ENCODE measurements around the gene PTPRD.

Gene PTPRD

DNA sequence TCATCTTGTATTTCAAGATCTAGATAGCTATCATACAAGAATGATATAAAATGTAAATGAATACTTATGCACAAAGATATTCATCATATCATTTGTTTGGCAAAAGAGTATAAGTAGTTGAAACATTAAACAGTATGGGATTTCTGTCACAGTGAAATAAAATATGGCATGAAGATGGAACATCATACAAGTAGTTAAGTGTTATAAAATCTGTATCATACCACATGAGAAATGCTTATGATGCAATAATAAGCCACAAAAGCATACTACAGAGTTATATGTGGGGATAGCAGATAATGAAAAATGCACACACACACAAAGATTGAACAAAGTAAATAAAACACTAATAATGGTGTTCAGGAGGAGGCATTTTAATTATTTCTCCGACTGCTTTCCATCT, 1975.2 kb downstream of the PTPRD start:
- TF ChIP-seq FOXP2 (optimal IDR thresholded peaks at IDR 0.05; ENCODE audit: borderline replicate concordance, extremely low read depth, extremely low read length, insufficient read depth) (no peak), SIN3A (IDR thresholded peaks at IDR 0.05; ENCODE audit: borderline replicate concordance, insufficient read depth, low read length) (no peak), POLR2AphosphoS5 (IDR thresholded peaks at IDR 0.05; ENCODE audit: low read depth, low read length) (no peak), TAF1 (IDR thresholded peaks at IDR 0.05; ENCODE audit: borderline replicate concordance, insufficient read depth, low read length) (no peak)
- TF ChIP-seq, protein P1, sequence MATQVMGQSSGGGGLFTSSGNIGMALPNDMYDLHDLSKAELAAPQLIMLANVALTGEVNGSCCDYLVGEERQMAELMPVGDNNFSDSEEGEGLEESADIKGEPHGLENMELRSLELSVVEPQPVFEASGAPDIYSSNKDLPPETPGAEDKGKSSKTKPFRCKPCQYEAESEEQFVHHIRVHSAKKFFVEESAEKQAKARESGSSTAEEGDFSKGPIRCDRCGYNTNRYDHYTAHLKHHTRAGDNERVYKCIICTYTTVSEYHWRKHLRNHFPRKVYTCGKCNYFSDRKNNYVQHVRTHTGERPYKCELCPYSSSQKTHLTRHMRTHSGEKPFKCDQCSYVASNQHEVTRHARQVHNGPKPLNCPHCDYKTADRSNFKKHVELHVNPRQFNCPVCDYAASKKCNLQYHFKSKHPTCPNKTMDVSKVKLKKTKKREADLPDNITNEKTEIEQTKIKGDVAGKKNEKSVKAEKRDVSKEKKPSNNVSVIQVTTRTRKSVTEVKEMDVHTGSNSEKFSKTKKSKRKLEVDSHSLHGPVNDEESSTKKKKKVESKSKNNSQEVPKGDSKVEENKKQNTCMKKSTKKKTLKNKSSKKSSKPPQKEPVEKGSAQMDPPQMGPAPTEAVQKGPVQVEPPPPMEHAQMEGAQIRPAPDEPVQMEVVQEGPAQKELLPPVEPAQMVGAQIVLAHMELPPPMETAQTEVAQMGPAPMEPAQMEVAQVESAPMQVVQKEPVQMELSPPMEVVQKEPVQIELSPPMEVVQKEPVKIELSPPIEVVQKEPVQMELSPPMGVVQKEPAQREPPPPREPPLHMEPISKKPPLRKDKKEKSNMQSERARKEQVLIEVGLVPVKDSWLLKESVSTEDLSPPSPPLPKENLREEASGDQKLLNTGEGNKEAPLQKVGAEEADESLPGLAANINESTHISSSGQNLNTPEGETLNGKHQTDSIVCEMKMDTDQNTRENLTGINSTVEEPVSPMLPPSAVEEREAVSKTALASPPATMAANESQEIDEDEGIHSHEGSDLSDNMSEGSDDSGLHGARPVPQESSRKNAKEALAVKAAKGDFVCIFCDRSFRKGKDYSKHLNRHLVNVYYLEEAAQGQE (IDR thresholded peaks at IDR 0.05; ENCODE audit: insufficient read depth in 1 of 2, low read depth in 2 of 2, low read length in 2 of 2): no peak

DNA sequence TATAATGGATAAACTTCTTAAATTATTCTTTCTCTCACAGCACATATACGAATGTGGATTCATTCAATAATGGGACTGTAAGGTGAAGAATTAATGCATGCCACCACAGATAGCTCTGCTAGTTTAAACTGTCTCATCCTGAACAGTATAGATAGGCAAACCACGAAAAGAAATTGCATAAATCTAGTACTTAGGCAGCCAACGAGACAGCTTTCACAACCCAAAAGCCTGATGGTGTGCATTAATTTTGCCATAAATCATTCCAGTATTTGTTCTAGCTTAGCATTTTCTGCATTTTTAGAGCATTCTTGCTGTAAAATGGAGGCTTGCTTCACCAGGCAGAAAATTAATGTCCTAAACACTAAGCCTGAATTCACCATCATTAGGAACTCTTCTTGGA, 1979.0 kb downstream of the PTPRD start:
- TF ChIP-seq FOXP2 (optimal IDR thresholded peaks at IDR 0.05; ENCODE audit: borderline replicate concordance, extremely low read depth, extremely low read length, insufficient read depth) (no peak), POLR2AphosphoS5 (IDR thresholded peaks at IDR 0.05; ENCODE audit: low read depth, low read length) (no peak), TAF1 (IDR thresholded peaks at IDR 0.05; ENCODE audit: borderline replicate concordance, insufficient read depth, low read length) (no peak), SIN3A (IDR thresholded peaks at IDR 0.05; ENCODE audit: borderline replicate concordance, insufficient read depth, low read length) (no peak)
- TF ChIP-seq, protein P1 (IDR thresholded peaks at IDR 0.05; ENCODE audit: insufficient read depth in 1 of 2, low read depth in 2 of 2, low read length in 2 of 2): no peak

DNA sequence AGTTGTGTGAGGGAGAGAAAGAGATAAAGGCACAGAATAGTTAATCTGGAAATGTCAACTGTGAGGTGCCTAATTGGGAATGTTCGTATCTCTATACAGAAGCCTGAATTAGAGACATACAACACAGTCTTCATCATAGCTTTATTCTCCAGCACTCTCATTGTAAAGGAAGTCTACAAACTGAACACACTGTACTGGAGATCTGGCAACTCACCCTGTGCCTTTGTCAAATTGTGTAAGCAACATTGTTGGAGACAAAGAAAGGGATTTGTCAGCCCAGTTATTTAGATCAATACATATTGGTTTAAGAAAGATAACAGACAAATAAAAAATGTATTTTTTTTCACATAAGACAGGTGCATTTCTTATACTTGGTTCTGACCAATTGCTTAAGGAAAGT, 1980.3 kb downstream of the PTPRD start:
- TF ChIP-seq, protein P1 (IDR thresholded peaks at IDR 0.05; ENCODE audit: insufficient read depth in 1 of 2, low read depth in 2 of 2, low read length in 2 of 2): no peak
- TF ChIP-seq TAF1 (IDR thresholded peaks at IDR 0.05; ENCODE audit: borderline replicate concordance, insufficient read depth, low read length): no peak
- TF ChIP-seq FOXP2 (optimal IDR thresholded peaks at IDR 0.05; ENCODE audit: borderline replicate concordance, extremely low read depth, extremely low read length, insufficient read depth): no peak
- TF ChIP-seq POLR2AphosphoS5 (IDR thresholded peaks at IDR 0.05; ENCODE audit: low read depth, low read length): no peak
- no peak for TF ChIP-seq SIN3A (IDR thresholded peaks at IDR 0.05; ENCODE audit: borderline replicate concordance, insufficient read depth, low read length)

DNA sequence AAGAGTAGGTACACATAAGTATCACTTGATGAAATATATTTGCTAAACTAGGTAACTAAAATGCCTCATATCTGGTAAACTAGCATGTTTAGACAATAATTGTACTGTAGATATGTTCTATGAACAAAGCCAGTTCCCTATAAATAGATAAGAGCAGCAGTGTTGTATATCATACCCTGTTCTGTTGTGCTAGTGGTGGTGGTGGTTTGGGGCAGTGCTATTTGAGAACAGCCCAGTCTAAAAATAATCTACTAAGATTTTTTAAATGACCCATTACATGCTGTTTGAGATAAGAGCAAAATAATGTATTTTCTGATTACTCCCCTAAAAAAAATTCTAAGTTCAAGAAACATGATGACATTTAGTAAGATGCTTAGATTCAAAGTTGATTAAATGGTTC, 1984.0 kb downstream of the PTPRD start:
- TF ChIP-seq, protein P1 (IDR thresholded peaks at IDR 0.05; ENCODE audit: insufficient read depth in 1 of 2, low read depth in 2 of 2, low read length in 2 of 2): no peak
- TF ChIP-seq POLR2AphosphoS5 (IDR thresholded peaks at IDR 0.05; ENCODE audit: low read depth, low read length) (no peak), SIN3A (IDR thresholded peaks at IDR 0.05; ENCODE audit: borderline replicate concordance, insufficient read depth, low read length) (no peak), FOXP2 (optimal IDR thresholded peaks at IDR 0.05; ENCODE audit: borderline replicate concordance, extremely low read depth, extremely low read length, insufficient read depth) (no peak), TAF1 (IDR thresholded peaks at IDR 0.05; ENCODE audit: borderline replicate concordance, insufficient read depth, low read length) (no peak)

Measured in PFSK-1 (cell line).